ENCODE results near the gene PBX3.

Gene PBX3

GRCh38 chr9:125878164-125878631 is 131.0 kb downstream of the PBX3 start:
- DNase-seq: no peak

GRCh38 chr9:125881042-125881441 is 133.9 kb downstream of the PBX3 start:
- no peak for DNase-seq

- no peak for DNase-seq
Measured at GRCh38 chr9:125883565-125884217, 136.5 kb downstream of the PBX3 start.

GRCh38 chr9:125884218-125884595 is 137.0 kb downstream of the PBX3 start:
- DNase-seq: no peak

- no peak for DNase-seq
Measured at GRCh38 chr9:125885405-125886034, 138.3 kb downstream of the PBX3 start.

GRCh38 chr9:125886365-125886764 is 139.2 kb downstream of the PBX3 start:
- no peak for DNase-seq

- DNase-seq: no peak
Measured at GRCh38 chr9:125887172-125887571, 140.0 kb downstream of the PBX3 start.

GRCh38 chr9:125888211-125888610 is 141.0 kb downstream of the PBX3 start:
- no peak for DNase-seq

GRCh38 chr9:125889112-125889475 is 141.9 kb downstream of the PBX3 start:
- DNase-seq: no peak

GRCh38 chr9:125889476-125890419 is 142.6 kb downstream of the PBX3 start:
- peak; percentile 76 for DNase-seq

GRCh38 chr9:125890826-125891225 is 143.7 kb downstream of the PBX3 start:
- DNase-seq: no peak

GRCh38 chr9:125893277-125893676 is 146.1 kb downstream of the PBX3 start:
- no peak for DNase-seq

GRCh38 chr9:125894566-125894965 is 147.4 kb downstream of the PBX3 start:
- DNase-seq: no peak

- DNase-seq: no peak
Measured at GRCh38 chr9:125896404-125896803, 149.2 kb downstream of the PBX3 start.

GRCh38 chr9:125896964-125897363 is 149.8 kb downstream of the PBX3 start:
- DNase-seq: no peak

- DNase-seq: no peak
Measured at GRCh38 chr9:125897481-125897880, 150.3 kb downstream of the PBX3 start.

GRCh38 chr9:125902214-125902613 is 155.0 kb downstream of the PBX3 start:
- no peak for DNase-seq

GRCh38 chr9:125902831-125903512 is 155.8 kb downstream of the PBX3 start:
- DNase-seq: no peak

GRCh38 chr9:125904155-125904851 is 157.1 kb downstream of the PBX3 start:
- no peak for DNase-seq

- no peak for DNase-seq
Measured at GRCh38 chr9:125906144-125906543, 159.0 kb downstream of the PBX3 start.

- DNase-seq: no peak
Measured at GRCh38 chr9:125906893-125907292, 159.7 kb downstream of the PBX3 start.

- no peak for DNase-seq
Measured at GRCh38 chr9:125908136-125908535, 161.0 kb downstream of the PBX3 start.

All from activated effector memory CD4-positive, alpha-beta T cell treated with anti-CD3 and anti-CD28 coated beads, Interleukin-2, amount 50 U/mL, for 16 hours (primary cell).